HG03520 (cell line): ENCODE data around the gene POLR2L.

Source experiments
- ATAC-seq: cut with Tn5 transposase; IDR thresholded peaks from one replicate; pipeline ENCODE4 v1.9.1; 2021; ENCODE audit warnings: mild to moderate bottlenecking, moderate library complexity; ENCODE audit not compliant: unreplicated experiment

Gene POLR2L

DNA sequence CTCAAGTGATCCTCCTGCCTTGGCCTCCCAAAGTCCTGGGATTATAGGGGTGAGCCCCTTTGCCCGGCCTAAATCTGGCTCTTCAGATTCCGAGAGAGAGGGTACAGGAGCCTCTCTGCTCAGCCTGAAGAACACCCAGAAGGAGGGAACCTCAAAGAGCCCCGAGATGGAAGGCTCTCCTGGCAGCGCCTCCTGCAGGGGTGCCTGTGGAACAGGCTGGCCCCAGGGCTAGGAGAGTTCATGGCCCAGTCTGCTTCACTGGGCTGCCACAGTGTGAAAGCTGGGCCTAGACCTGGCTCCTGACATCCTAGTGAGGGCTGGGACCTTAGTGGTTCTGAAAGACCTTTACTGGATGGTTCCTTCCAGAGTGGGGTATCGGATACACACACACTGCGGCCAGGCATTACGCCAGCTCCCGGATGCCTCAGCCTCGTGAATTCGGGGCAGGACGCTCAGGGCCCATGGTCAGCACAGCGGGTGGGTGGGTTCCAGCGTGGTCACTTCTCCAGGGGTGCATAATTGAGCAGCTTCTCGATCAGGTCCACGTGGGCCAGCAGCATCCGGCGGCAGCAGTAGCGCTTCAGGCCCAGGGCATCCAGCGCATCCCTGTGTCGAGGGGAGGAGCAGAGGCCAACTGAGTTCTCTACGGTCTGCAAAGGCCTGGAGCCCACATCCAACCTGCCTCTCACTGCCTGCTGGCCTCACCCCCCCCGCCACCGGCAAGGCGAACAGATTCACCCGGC is 2.3 kb downstream of the POLR2L start:
- no peak for ATAC-seq

- ATAC-seq, result no peak
Measured at GRCh38 chr11:839280-839623, 3.1 kb downstream of the POLR2L start.

DNA sequence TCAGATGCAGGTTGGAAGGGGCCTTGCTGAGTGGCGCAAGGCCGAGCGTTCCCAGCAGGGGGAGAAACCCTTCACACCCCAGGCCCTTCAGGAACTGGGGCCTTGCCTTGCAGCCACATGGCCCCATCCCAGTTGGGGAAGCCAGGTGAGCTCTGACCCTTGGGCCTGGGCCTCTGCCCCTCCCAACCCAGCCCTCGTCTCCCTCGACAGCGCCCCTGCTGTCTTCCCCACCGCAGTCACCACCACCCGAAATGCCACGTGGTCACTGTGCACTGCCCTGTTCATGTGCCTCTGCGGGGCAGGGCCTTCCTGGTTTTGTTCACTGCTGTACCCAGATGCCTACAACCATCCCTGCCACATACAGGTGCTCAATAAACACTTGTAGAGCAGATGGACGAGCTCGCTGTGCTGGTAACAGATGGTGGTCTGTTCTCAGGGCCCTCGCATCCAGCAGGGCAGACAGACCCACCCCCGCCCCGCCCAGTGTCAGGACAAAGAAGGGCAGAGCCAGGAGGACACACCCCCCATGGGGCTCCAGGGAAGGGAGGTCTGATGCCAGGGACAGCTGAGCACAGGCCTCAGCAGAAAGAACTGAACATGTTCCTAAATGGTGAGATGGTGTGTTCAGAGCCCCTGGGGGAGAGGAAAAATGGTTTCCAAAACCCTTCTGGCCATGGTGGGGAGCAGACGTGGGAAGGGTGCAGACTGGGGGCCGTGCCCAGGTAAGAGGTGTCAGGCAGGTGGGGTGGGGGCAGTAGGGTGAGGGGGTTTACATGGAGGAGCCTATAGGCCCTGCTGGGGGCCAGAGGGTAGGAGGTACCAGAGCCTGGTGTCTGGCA is 3.7 kb downstream of the POLR2L start:
- no peak for ATAC-seq

DNA sequence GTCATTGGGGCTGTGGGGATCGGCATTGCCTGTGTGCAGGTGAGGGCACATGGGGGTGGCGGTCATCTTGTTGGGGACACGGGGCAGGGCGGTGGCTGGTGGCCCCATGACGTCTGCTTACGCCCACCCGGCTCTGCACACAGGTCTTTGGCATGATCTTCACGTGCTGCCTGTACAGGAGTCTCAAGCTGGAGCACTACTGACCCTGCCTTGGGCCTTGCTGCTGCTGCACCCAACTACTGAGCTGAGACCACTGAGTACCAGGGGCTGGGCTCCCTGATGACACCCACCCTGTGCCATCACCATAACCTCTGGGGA is 4.4 kb downstream of the POLR2L start:
- ATAC-seq, result no peak

DNA sequence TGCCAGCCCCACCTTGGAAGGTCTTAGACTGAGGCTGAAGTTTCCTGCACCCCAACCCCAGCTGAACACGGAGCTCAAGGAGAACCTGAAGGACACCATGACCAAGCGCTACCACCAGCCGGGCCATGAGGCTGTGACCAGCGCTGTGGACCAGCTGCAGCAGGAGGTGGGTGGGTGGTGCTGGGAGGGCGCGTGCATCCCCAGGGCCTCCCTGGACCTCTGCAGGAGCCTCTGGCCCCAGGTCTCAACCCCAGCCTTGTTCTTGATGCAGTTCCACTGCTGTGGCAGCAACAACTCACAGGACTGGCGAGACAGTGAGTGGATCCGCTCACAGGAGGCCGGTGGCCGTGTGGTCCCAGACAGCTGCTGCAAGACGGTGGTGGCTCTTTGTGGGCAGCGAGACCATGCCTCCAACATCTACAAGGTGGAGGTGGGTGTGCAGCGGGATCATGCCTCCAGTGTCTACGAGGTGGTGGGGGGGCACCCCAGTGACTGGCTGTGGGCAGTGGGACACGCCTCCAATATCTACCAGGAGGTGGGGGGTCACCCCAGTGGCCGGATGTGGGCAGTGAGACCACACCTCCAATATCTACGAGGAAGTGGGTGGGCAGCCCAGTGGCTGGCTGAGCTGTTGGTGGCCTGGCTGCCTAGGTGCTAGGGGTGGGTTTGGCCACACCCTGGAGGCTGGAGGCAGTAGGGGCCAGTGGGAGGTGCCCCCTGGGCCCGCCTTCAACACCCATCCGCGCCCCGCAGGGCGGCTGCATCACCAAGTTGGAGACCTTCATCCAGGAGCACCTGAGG is 4.9 kb downstream of the POLR2L start:
- ATAC-seq, result no peak

DNA sequence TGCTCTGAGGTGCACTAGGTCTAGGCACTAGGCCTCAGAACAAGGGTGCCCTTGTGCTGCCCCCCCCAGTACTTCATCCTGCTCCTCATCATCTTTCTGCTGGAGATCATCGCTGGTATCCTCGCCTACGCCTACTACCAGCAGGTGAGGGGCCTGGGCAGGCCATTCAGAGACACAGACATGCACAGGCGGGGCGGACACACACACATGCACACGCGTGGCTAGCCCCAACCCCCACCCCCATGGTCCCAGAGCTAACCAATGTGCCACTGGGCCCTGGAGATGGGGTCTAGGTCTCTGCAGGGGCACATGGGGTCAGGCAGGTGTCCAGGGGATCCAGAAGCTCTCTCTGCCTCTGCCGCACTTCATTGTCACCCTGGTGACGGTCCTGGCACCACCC is 5.6 kb downstream of the POLR2L start:
- ATAC-seq, result no peak

- no peak for ATAC-seq
Measured at GRCh38 chr11:836274-836673, 6.1 kb downstream of the POLR2L start.

GRCh38 chr11:834371-835316 is 7.7 kb downstream of the POLR2L start:
- no peak for ATAC-seq

DNA sequence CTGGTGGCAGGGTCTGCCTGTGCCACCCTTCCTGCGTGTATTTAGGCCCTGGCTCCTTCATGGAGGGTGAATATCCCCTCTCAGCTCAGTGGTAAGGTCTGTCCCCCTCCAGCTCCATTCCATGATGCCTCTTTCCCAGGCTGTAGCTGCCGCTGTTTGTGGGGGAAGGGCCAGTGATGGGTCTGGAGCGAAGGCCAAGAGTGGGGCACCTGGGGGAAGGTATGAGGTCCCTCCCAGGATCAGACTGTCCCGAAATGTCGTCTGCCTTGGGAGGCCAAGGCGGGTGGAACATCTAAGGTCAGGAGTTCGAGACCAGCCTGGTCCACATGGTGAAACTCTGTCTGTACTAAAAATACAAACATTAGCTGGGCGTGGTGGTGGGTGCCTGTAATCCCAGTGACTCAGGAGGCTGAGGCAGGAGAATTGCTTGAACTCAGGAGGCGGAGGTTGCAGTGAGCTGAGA is 8.4 kb downstream of the POLR2L start:
- no peak for ATAC-seq

DNA sequence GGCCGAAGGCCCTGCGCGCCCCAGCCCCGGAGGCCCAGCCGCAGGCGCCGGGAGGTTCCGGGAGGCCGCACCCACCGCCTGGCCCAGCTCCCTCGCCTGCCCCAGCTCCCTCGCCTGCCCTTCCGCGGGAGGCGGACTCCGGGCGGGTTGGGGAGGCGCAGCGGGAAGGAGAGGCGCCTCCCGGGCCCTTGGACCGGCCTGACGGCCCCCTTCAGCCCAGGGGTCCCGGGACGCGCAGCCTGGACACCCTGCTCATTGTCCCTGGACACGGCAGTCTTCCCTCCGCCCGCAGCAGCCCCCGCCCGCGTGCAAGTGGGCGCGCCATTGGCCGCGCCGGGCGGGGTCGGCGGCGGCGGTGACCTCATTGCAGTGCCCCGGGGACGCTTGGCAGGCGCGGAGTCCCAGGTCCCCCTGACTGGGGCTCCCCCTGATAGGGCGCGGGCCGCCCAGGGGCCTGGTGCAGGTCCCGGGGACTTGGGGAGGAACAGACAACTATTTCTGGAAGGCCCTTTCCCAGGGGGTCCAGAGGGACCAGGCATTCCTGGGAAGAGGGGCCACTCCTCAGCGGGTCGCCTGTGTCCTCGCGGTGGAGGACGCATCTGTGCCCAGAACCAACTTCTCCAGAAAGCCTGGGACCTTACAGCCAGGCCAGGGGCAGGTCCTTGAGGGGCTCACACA is 9.1 kb downstream of the POLR2L start:
- no peak for ATAC-seq

GRCh38 chr11:832529-833113 is 9.7 kb downstream of the POLR2L start, which contains the start of gene CD151:
Gene CD151, plus strand, starts transcription at chr11:832952. Its CDS starts 3,118 bp downstream, at chr11:836070.
- ATAC-seq, result no peak

DNA sequence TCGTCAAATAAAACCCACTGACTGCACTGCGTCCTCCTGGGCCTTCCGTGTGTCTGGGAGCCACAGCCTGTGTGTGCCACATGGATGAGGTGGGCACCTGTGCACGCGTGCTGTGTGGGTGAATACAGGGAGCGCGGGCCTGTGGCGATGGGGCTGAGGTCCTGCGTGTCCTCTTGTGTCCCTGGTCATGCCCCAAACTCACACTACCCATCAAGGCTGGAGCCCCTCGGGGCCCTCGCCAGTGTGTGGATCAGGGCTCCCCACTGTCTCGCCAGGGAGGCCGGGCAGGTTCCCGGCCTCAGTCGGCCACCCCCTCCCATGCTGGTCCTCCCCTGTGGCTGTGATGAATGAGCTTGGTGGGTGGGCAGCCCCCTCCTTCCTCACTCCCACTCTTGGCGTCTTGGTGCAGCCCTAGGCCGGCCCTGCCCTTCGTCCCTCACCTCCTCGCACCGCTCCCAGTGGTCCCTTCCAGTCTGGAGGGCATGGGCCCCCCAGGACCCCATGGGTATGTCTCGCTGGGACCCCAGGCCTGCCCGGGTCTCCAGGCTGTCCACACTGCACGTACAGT is 10.3 kb downstream of the POLR2L start:
- no peak for ATAC-seq

- no peak for ATAC-seq
Measured at GRCh38 chr11:831118-831864, 11.0 kb downstream of the POLR2L start.

DNA sequence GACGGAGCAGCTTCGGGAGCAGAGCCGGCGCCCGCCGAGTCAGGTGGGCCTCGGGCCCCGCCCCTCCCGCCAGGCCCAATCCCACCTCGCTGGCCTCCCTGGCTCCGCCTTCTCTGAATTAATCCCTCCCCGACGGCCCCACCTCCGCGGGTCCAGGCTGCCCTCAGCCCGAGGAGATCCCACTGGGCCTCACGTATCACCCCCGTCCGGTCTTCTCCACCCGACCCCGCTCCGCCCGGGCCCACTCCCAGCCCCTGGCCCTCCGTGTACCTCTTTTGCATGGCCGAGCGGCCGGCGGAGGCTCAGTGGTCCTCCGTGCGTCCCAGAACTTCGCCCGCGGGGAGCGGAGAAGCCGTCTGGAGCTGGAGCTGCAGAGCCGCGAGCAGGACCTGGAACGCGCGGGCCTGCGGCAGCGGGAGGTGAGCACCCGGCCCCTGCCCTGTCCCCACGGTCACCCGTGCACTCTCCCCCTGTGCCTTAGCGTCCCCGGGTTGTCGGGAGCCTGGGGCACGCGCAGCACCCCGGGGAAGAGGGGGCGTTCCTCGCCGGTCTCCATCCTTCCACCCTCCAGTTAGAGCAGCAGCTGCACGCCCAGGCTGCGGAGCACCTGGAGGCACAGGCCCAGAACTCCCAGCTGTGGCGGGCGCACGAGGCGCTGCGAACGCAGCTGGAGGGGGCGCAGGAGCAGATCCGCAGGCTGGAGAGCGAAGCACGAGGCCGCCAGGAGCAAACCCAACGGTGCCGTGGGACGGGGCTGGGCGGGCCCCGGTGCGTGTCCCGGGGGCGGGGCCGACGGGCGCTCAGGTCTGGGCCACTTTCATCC is 11.8 kb downstream of the POLR2L start:
- ATAC-seq, result no peak

DNA sequence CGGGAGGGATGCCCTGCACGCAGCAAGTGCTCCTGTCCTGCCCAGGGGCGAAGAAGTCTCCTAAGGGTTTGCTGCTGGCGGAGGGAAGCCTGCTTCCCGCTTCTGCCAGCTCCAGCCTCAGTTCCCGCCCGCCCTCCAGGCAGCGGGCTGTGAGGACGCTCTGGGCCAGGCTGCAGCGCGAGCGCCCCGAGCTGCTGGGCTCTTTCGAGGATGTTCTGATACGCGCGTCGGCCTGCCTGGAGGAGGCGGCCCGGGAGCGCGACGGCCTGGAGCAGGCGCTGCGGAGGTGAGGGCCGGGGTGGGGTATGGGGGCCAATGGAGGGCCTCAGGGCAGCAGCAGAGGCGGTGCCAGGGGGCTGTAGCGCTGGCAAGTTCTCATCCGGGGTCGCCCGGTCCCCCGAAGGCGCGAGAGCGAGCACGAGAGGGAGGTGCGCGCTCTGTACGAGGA is 12.5 kb downstream of the POLR2L start:
- ATAC-seq, result no peak

GRCh38 chr11:829176-829846 is 13.0 kb downstream of the POLR2L start:
- no peak for ATAC-seq
